ENCODE measurements around the gene ALPK3. TPM values are rescaled to one million over a fixed set of nuclear protein-coding genes. Genes with fewer than 3 reads are reported as not detected.

Gene ALPK3
- total and polyA plus RNA-seq, 2 donors (not counting 3 experiments of a cell fraction or from before 2014, with no cell fraction given), result 18.4 to 36.2 TPM

DNA sequence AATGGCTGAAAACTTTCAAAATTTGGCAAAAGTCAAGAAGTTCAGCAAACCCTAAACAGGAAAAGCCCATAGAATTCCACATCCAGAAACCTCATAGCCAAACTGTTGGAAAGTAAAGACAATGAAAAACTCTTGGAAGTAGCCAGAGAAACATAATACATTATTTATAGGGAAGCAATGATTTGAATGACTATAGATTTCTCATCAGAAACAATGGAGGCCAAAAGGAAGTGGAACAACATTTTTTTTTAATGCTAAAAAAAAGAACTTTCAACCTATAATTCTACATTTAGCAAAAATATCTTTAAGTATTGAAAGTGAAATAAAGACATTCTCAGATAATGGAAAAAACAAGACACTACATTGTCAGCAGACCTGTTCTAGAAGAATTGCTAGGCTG lies 30.2 kb downstream of the ALPK3 start:
- ChIA-PET CTCF (interaction anchor here (4.3 kb wide), 1 partner anchor 81 kb away, joined by 44 read pairs; no protein-coding TSS in a partner anchor), POLR2A (no interaction called here)
- Histone ChIP-seq H3K79me2 (ENCODE audit: control insufficient read depth, insufficient read depth, low read length) (no peaks in the 10 kb centered on the region), H3K27ac (ENCODE audit: insufficient read depth, low read depth, low read length) (no peak overlapping the region), H3K9me3 (replicated peaks; ENCODE audit: control insufficient read depth, insufficient read depth, low read length) (peaks cover 2% of the 10 kb centered on the region), H3K4me2 (ENCODE audit: insufficient read depth, low read length) (no peak overlapping the region), H3K36me3 (ENCODE audit: control insufficient read depth in 2 of 2, extremely low read depth in 1 of 2, insufficient read depth in 2 of 2, low read length in 2 of 2) (peaks cover 0 to 3% of the 10 kb centered on the region in 2 experiments), H3K9ac (replicated peaks; ENCODE audit: extremely low read depth, insufficient read depth, low read length) (no peak overlapping the region), H2AFZ (ENCODE audit: low read depth, low read length) (no peak overlapping the region), H3K27me3 (ENCODE audit: control insufficient read depth in 2 of 2, insufficient read depth in 2 of 2, low read length in 2 of 2) (no peaks in the 10 kb centered on the region), H3K9me1 (replicated peaks; ENCODE audit: control insufficient read depth, extremely low read depth, insufficient read depth, low read length) (no peaks in the 10 kb centered on the region), H4K20me1 (replicated peaks; ENCODE audit: control insufficient read depth, extremely low read depth, insufficient read depth, low read length) (no peaks in the 10 kb centered on the region), H3K4me3 (replicated peaks in 1 of 3; ENCODE audit: insufficient read depth in 1 of 3, low read depth in 1 of 3, low read length in 3 of 3) (no peak overlapping the region), H3K4me1 (ENCODE audit: control insufficient read depth, extremely low read depth, insufficient read depth, low read length) (no peaks in the 10 kb centered on the region)
- no peak for FAIRE-seq
- intact Hi-C loops (cut with micrococcal nuclease), result no loop called here
- no peak for DNase-seq (ENCODE audit: low read depth, low spot score)
- TF ChIP-seq, protein P1, sequence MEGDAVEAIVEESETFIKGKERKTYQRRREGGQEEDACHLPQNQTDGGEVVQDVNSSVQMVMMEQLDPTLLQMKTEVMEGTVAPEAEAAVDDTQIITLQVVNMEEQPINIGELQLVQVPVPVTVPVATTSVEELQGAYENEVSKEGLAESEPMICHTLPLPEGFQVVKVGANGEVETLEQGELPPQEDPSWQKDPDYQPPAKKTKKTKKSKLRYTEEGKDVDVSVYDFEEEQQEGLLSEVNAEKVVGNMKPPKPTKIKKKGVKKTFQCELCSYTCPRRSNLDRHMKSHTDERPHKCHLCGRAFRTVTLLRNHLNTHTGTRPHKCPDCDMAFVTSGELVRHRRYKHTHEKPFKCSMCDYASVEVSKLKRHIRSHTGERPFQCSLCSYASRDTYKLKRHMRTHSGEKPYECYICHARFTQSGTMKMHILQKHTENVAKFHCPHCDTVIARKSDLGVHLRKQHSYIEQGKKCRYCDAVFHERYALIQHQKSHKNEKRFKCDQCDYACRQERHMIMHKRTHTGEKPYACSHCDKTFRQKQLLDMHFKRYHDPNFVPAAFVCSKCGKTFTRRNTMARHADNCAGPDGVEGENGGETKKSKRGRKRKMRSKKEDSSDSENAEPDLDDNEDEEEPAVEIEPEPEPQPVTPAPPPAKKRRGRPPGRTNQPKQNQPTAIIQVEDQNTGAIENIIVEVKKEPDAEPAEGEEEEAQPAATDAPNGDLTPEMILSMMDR (IDR thresholded peaks at IDR 0.05; ENCODE audit: extremely low read depth in 1 of 2, insufficient read depth in 1 of 2, low read depth in 1 of 2, low read length in 2 of 2), result no peak
- TF ChIP-seq, protein P2, sequence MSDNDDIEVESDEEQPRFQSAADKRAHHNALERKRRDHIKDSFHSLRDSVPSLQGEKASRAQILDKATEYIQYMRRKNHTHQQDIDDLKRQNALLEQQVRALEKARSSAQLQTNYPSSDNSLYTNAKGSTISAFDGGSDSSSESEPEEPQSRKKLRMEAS (IDR thresholded peaks at IDR 0.05; ENCODE audit: insufficient read depth, insufficient read length), result no peak
- TF ChIP-seq EZH2 (IDR thresholded peaks at IDR 0.05; ENCODE audit: borderline replicate concordance, low read depth, low read length, severe bottlenecking) (no peak), MYC (IDR thresholded peaks at IDR 0.05; ENCODE audit: low read depth, low read length) (no peak), POLR2AphosphoS5 (IDR thresholded peaks at IDR 0.05; ENCODE audit: insufficient read depth, low read depth, low read length) (no peak), JUN (IDR thresholded peaks at IDR 0.05; ENCODE audit: borderline replicate concordance, insufficient read depth, insufficient read length, low read depth) (no peak), FOS (IDR thresholded peaks at IDR 0.05; ENCODE audit: borderline replicate concordance, insufficient read depth, low read length) (no peak), POLR2A (IDR thresholded peaks at IDR 0.05; ENCODE audit: low read depth, low read length) (no peak), GATA2 (IDR thresholded peaks at IDR 0.05; ENCODE audit: insufficient read depth, insufficient read length, low read depth, low read length) (no peak)
- dilution Hi-C loops (cut with MboI; ENCODE audit: extremely low pct_ligation_motif_present, low sequenced_read_pairs), result loop anchor here (25.0 kb wide), 1 partner anchor 115 kb away; no protein-coding TSS in a partner anchor
- BruUV-seq (replicated peaks), result no TSS peak

All from endothelial cell of umbilical vein (primary cell).